ENCODE measurements around the gene HIGD2A.

GRCh38 chr5:176341325-176342157 lies 47.0 kb upstream of the HIGD2A start:
- TF ChIP-seq, protein P1, sequence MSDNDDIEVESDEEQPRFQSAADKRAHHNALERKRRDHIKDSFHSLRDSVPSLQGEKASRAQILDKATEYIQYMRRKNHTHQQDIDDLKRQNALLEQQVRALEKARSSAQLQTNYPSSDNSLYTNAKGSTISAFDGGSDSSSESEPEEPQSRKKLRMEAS (IDR thresholded peaks at IDR 0.05; ENCODE audit: insufficient read depth, insufficient read length) = no peak
- TF ChIP-seq CTCF (IDR thresholded peaks at IDR 0.05; ENCODE audit: extremely low read depth in 1 of 2, insufficient read depth in 1 of 2, low read depth in 1 of 2, low read length in 2 of 2) (no peak), POLR2AphosphoS5 (IDR thresholded peaks at IDR 0.05; ENCODE audit: insufficient read depth, low read depth, low read length) (no peak), POLR2A (IDR thresholded peaks at IDR 0.05; ENCODE audit: low read depth, low read length) (no peak), JUN (IDR thresholded peaks at IDR 0.05; ENCODE audit: borderline replicate concordance, insufficient read depth, insufficient read length, low read depth) (no peak)
